A549 (cell line): ENCODE measurements around the gene COBL.

Source experiments
- CEBPB ChIP-seq, 2 experiments: fragments of >200 bp in 1 of 2; sonication (Bioruptor Twin) in 1 of 2; formaldehyde crosslinking in 1 of 2; IDR thresholded peaks; 2 replicates each; pipeline ENCODE4 v1.6.1; 2012 to 2016
- CHD2 ChIP-seq: fragments of 150-350 bp; IDR thresholded peaks from 2 replicates; pipeline ENCODE4 v1.6.1; 2014; ENCODE audit warnings: low read length; ENCODE audit not compliant: partially characterized antibody
- EP300 ChIP-seq, 2 experiments: fragments of >200 bp; sonication (Bioruptor Twin); formaldehyde crosslinking; IDR thresholded peaks; 2 replicates in 1 of 2; 3 replicates in 1 of 2; pipeline ENCODE4 v1.6.1; 2016 to 2017
- HOXA7 ChIP-seq: fragments of 250-450 bp; sonication (Bioruptor Pico); IDR thresholded peaks from 2 replicates; pipeline ENCODE4 v1.5.0; 2020; ENCODE audit warnings: mild to moderate bottlenecking, moderate library complexity
- JUN ChIP-seq, 2 experiments: fragments of >200 bp; sonication (Bioruptor Twin); formaldehyde crosslinking; IDR thresholded peaks; 2 replicates in 1 of 2; 3 replicates in 1 of 2; pipeline ENCODE4 v1.6.1; 2016 to 2017
- MYC ChIP-seq: IDR thresholded peaks from 2 replicates; pipeline ENCODE4 v1.6.1; 2012; ENCODE audit warnings: mild to moderate bottlenecking, inconsistent platforms, low read length, improper control_type of control experiment, borderline replicate concordance
- POLR2A ChIP-seq: IDR thresholded peaks from 2 replicates; pipeline ENCODE4 v1.6.1; 2012; ENCODE audit warnings: mild to moderate bottlenecking, low read length
- RARB ChIP-seq: fragments of 250-450 bp; sonication (Bioruptor Pico); IDR thresholded peaks from 2 replicates; pipeline ENCODE4 v1.8.0; 2021; ENCODE audit warnings: mild to moderate bottlenecking, moderate library complexity
- ZFP36 ChIP-seq: fragments of 450-650 bp; IDR thresholded peaks from 2 replicates; pipeline ENCODE4 v1.6.1; 2014; ENCODE audit warnings: borderline replicate concordance; ENCODE audit not compliant: partially characterized antibody
- TF ChIP-seq, protein P1 (sequence below): fragments of >200 bp; sonication (Bioruptor Twin); formaldehyde crosslinking; IDR thresholded peaks from 3 replicates; pipeline ENCODE4 v1.5.1; 2016
- TF ChIP-seq, protein P2 (sequence below): fragments of 200-600 bp; sonication (generic); IDR thresholded peaks from 2 replicates; pipeline ENCODE4 v1.6.1; 2016; ENCODE audit warnings: antibody characterized with exemption, mild to moderate bottlenecking, moderate library complexity

DNA sequence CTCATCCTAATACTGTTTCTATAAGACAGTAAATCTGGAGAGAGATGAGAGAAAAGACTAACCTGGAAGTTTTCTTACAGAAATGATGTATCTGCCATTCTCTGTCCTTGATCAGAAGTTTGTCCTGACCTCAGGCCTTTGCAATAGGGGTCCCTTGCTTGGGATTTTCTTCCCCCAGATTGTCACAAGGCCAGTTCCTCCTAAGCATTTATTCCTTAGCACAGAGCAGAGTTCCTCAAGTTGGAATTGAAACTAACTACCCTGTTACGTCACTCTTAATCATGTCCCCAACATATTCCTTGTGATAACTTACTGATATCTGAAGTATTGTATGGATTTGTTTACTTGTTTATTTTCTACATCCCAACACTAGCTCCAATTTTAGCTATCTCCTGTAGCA lies 202.1 kb downstream of the COBL start:
- TF ChIP-seq POLR2A: no peak
- TF ChIP-seq CHD2: no peak
- TF ChIP-seq, protein P1, sequence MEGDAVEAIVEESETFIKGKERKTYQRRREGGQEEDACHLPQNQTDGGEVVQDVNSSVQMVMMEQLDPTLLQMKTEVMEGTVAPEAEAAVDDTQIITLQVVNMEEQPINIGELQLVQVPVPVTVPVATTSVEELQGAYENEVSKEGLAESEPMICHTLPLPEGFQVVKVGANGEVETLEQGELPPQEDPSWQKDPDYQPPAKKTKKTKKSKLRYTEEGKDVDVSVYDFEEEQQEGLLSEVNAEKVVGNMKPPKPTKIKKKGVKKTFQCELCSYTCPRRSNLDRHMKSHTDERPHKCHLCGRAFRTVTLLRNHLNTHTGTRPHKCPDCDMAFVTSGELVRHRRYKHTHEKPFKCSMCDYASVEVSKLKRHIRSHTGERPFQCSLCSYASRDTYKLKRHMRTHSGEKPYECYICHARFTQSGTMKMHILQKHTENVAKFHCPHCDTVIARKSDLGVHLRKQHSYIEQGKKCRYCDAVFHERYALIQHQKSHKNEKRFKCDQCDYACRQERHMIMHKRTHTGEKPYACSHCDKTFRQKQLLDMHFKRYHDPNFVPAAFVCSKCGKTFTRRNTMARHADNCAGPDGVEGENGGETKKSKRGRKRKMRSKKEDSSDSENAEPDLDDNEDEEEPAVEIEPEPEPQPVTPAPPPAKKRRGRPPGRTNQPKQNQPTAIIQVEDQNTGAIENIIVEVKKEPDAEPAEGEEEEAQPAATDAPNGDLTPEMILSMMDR: no peak
- TF ChIP-seq ZFP36: no peak
- no peak for TF ChIP-seq MYC
- no peak for TF ChIP-seq EP300 (IDR thresholded peaks at IDR 0.05)
- TF ChIP-seq RARB (CRISPR knock-in tag): no peak
- no peak for TF ChIP-seq HOXA7 (CRISPR knock-in tag)
- TF ChIP-seq CEBPB (IDR thresholded peaks at IDR 0.05): no peak
- no peak for TF ChIP-seq JUN (IDR thresholded peaks at IDR 0.05)
- TF ChIP-seq, protein P2, sequence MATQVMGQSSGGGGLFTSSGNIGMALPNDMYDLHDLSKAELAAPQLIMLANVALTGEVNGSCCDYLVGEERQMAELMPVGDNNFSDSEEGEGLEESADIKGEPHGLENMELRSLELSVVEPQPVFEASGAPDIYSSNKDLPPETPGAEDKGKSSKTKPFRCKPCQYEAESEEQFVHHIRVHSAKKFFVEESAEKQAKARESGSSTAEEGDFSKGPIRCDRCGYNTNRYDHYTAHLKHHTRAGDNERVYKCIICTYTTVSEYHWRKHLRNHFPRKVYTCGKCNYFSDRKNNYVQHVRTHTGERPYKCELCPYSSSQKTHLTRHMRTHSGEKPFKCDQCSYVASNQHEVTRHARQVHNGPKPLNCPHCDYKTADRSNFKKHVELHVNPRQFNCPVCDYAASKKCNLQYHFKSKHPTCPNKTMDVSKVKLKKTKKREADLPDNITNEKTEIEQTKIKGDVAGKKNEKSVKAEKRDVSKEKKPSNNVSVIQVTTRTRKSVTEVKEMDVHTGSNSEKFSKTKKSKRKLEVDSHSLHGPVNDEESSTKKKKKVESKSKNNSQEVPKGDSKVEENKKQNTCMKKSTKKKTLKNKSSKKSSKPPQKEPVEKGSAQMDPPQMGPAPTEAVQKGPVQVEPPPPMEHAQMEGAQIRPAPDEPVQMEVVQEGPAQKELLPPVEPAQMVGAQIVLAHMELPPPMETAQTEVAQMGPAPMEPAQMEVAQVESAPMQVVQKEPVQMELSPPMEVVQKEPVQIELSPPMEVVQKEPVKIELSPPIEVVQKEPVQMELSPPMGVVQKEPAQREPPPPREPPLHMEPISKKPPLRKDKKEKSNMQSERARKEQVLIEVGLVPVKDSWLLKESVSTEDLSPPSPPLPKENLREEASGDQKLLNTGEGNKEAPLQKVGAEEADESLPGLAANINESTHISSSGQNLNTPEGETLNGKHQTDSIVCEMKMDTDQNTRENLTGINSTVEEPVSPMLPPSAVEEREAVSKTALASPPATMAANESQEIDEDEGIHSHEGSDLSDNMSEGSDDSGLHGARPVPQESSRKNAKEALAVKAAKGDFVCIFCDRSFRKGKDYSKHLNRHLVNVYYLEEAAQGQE: no peak
